OCI-LY1 (cell line): ENCODE data around the gene TMEM272.

ENCODE experiments used
- CTCF ChIP-seq: fragments of 200-600 bp; sonication (generic), shearing (Covaris generic); IDR thresholded peaks from 2 replicates; pipeline ENCODE4 v1.5.1; 2017; ENCODE audit warnings: mild to moderate bottlenecking, antibody characterized with exemption, low read length, moderate library complexity, mixed read lengths
- EZH2 ChIP-seq: fragments of 200-600 bp; sonication (generic), shearing (Covaris generic); IDR thresholded peaks from 2 replicates; pipeline ENCODE4 v1.8.0; 2017; ENCODE audit warnings: borderline replicate concordance, mixed run types, mild to moderate bottlenecking, antibody characterized with exemption, low read length, moderate library complexity, mixed read lengths

GRCh38 chr13:51765142-51765515 lies 79.8 kb downstream of the TMEM272 start:
- no peak for TF ChIP-seq CTCF
- no peak for TF ChIP-seq EZH2
